Endothelial cell of umbilical vein (primary cell): ENCODE data around the gene SLC25A21. TPM values are rescaled to one million over a fixed set of nuclear protein-coding genes. Genes with fewer than 3 reads are reported as not detected.

Experiments
- BruUV-seq: library from RNA; stranded (reverse); fragments of 400-500 nt; replicated peaks from 2 replicates; lab custom pipeline; 2021; lab: Mats Ljungman, UMichigan
- CTCF ChIA-PET: fragments of 300-600, 350-600 bp; sonication (Branson Sonifier 250); formaldehyde crosslinking; loops from one replicate; lab custom pipeline; 2021; ENCODE audit warnings: antibody characterized with exemption, inconsistent platforms; lab: Charles Lee
- POLR2A ChIA-PET: fragments of 300-600, 350-600 bp; sonication (Branson Sonifier 250); formaldehyde crosslinking; loops from one replicate; lab custom pipeline; 2021; ENCODE audit warnings: antibody characterized with exemption, inconsistent platforms; lab: Charles Lee
- DNase-seq: peaks from one replicate; pipeline ENCODE4 v3.0.0-alpha.2; 2011; ENCODE audit warnings: low read depth, low spot score
- FAIRE-seq: peaks from 2 replicates; lab custom pipeline; 2011; peaks lifted over from hg19 to GRCh38; lab: Jason Lieb, UNC
- H2AFZ ChIP-seq: 2 replicates; pipeline ENCODE4 v1.6.0; 2012; ENCODE audit warnings: low read depth, low read length, control low read depth, inconsistent platforms
- H3K27ac ChIP-seq: 2 replicates; pipeline ENCODE4 v1.5.1; 2011; ENCODE audit warnings: low read depth, mild to moderate bottlenecking, control low read depth, low read length, moderate library complexity; ENCODE audit not compliant: insufficient read depth
- H3K27me3 ChIP-seq, 2 experiments: 2 replicates each; pipeline versions ENCODE4 v1.6.0 to v1.6.1; 2011; ENCODE audit warnings: low read length in 2 of 2, mixed read lengths in 1 of 2; ENCODE audit not compliant: control insufficient read depth in 2 of 2, insufficient read depth in 2 of 2
- H3K36me3 ChIP-seq, 2 experiments: 2 replicates in 1 of 2; 3 replicates in 1 of 2; pipeline ENCODE4 v1.5.1; 2011; ENCODE audit warnings: low read length in 2 of 2, mild to moderate bottlenecking in 1 of 2, moderate library complexity in 1 of 2; ENCODE audit not compliant: control insufficient read depth in 2 of 2, insufficient read depth in 2 of 2; ENCODE audit errors: extremely low read depth in 1 of 2
- H3K4me1 ChIP-seq: 3 replicates; pipeline ENCODE4 v1.5.1; 2011; ENCODE audit warnings: mild to moderate bottlenecking, low read length; ENCODE audit not compliant: control insufficient read depth, insufficient read depth; ENCODE audit errors: extremely low read depth
- H3K4me2 ChIP-seq: 2 replicates; pipeline ENCODE4 v1.6.1; 2011; ENCODE audit warnings: low read length, control low read depth, mixed read lengths; ENCODE audit not compliant: insufficient read depth
- H3K4me3 ChIP-seq, 3 experiments: fragments of 200-600 bp in 1 of 3; sonication (generic), shearing (Covaris generic) in 1 of 3; replicated peaks in 1 of 3; 2 replicates each; pipeline ENCODE4 v1.5.1; 2011 to 2016; ENCODE audit warnings: control low read depth in 3 of 3, low read length in 3 of 3, mild to moderate bottlenecking in 2 of 3, inconsistent platforms in 1 of 3, low read depth in 1 of 3, moderate library complexity in 1 of 3; ENCODE audit not compliant: insufficient read depth in 1 of 3
- H3K79me2 ChIP-seq: 2 replicates; pipeline ENCODE4 v1.6.0; 2012; ENCODE audit warnings: low read length, inconsistent platforms; ENCODE audit not compliant: control insufficient read depth, insufficient read depth
- H3K9ac ChIP-seq: replicated peaks from 2 replicates; pipeline ENCODE3; 2011; ENCODE audit warnings: low read length, control low read depth; ENCODE audit not compliant: insufficient read depth; ENCODE audit errors: extremely low read depth
- H3K9me1 ChIP-seq: replicated peaks from 3 replicates; pipeline ENCODE4 v1.6.0; 2011; ENCODE audit warnings: mild to moderate bottlenecking, low read length; ENCODE audit not compliant: control insufficient read depth, insufficient read depth; ENCODE audit errors: extremely low read depth
- H3K9me3 ChIP-seq: replicated peaks from 2 replicates; pipeline ENCODE4 v1.5.1; 2012; ENCODE audit warnings: low read length, inconsistent platforms; ENCODE audit not compliant: control insufficient read depth, insufficient read depth
- H4K20me1 ChIP-seq: replicated peaks from 2 replicates; pipeline ENCODE3; 2011; ENCODE audit warnings: mild to moderate bottlenecking, low read length; ENCODE audit not compliant: control insufficient read depth, insufficient read depth; ENCODE audit errors: extremely low read depth
- CTCF ChIP-seq, 2 donors: IDR thresholded peaks; 1 replicate in 1 of 2; 2 replicates in 1 of 2; pipeline ENCODE4 v1.5.1; 2011; ENCODE audit warnings: low read length in 2 of 2, mild to moderate bottlenecking in 2 of 2, moderate library complexity in 2 of 2, control low read depth in 1 of 2, inconsistent platforms in 1 of 2, low read depth in 1 of 2; ENCODE audit not compliant: insufficient read depth in 1 of 2; ENCODE audit errors: extremely low read depth in 1 of 2
- EZH2 ChIP-seq: IDR thresholded peaks from 2 replicates; pipeline ENCODE4 v1.6.1; 2012; ENCODE audit warnings: borderline replicate concordance, low read depth, mild to moderate bottlenecking, moderate library complexity, low read length, inconsistent platforms; ENCODE audit not compliant: severe bottlenecking
- FOS ChIP-seq: IDR thresholded peaks from 2 replicates; pipeline ENCODE4 v1.6.1; 2011; ENCODE audit warnings: mild to moderate bottlenecking, low read length, moderate library complexity, borderline replicate concordance; ENCODE audit not compliant: insufficient read depth
- GATA2 ChIP-seq: IDR thresholded peaks from 2 replicates; pipeline ENCODE4 v1.7.0; 2011; ENCODE audit warnings: low read depth, mild to moderate bottlenecking, moderate library complexity, mixed read lengths, low read length; ENCODE audit not compliant: insufficient read length, insufficient read depth
- JUN ChIP-seq: IDR thresholded peaks from 2 replicates; pipeline ENCODE4 v1.6.1; 2011; ENCODE audit warnings: borderline replicate concordance, low read depth; ENCODE audit not compliant: insufficient read length, insufficient read depth
- MAX ChIP-seq: IDR thresholded peaks from 2 replicates; pipeline ENCODE4 v1.6.1; 2011; ENCODE audit not compliant: insufficient read depth, insufficient read length
- MYC ChIP-seq: IDR thresholded peaks from one replicate; pipeline ENCODE4 v1.6.1; 2011; ENCODE audit warnings: mild to moderate bottlenecking, low read depth, low read length
- POLR2A ChIP-seq: IDR thresholded peaks from 2 replicates; pipeline ENCODE4 v1.6.1; 2012; ENCODE audit warnings: low read depth, mild to moderate bottlenecking, control low read depth, low read length
- POLR2AphosphoS5 ChIP-seq: IDR thresholded peaks from 2 replicates; pipeline ENCODE4 v1.6.1; 2012; ENCODE audit warnings: low read depth, mild to moderate bottlenecking, control low read depth, low read length, moderate library complexity; ENCODE audit not compliant: insufficient read depth
- dilution Hi-C: fragments of 300-500 bp; cut with MboI; formaldehyde crosslinking; loops from one replicate; pipeline ENCODE4 v1.15.0; 2019; ENCODE audit warnings: low sequenced_read_pairs; ENCODE audit not compliant: extremely low pct_ligation_motif_present
- intact Hi-C: fragments of 100-400 bp; cut with micrococcal nuclease; formaldehyde crosslinking; loops from one replicate; pipeline ENCODE4 v1.10.0; 2022
- polyA plus RNA-seq, 4 experiments: library from polyadenylated mRNA; depleted of rRNA in 3 of 4; stranded (reverse) in 3 of 4; unstranded in 1 of 4; fragments of >200 nt; gene quantifications; 2 replicates each; pipeline versions ENCODE4 v1.2.1 to v1.2.3, GENCODE V29; 2011 to 2012; ENCODE audit warnings: missing spikeins in 1 of 4
- total RNA-seq: library from RNA; stranded (reverse); gene quantifications from 2 replicates; pipeline ENCODE4 v1.2.3, GENCODE V29; 2021

The SLC25A21 gene
- total and polyA plus RNA-seq, 2 donors (not counting 3 experiments of a cell fraction or from before 2014, with no cell fraction given) = 0.98 to 1.4 TPM

- no peak for FAIRE-seq
- H3K79me2 ChIP-seq = no peaks in the 10 kb centered on the region
- intact Hi-C loops = loop anchor here (2.0 to 5.0 kb wide), 3 partner anchors 341 to 935 kb away; partner anchors contain the start of genes FOXA1, MBIP and TTC6
- dilution Hi-C loops = no loop called here
- POLR2A ChIA-PET = no interaction called here
- TF ChIP-seq MAX (no peak), CTCF (IDR thresholded peaks at IDR 0.05; ENCODE audit: extremely low read depth in 1 of 2, insufficient read depth in 1 of 2, low read depth in 1 of 2, low read length in 2 of 2) (no peak), MYC (no peak), JUN (no peak), POLR2A (no peak), EZH2 (no peak), GATA2 (no peak), FOS (no peak), POLR2AphosphoS5 (no peak)
- H3K4me1 ChIP-seq = peaks cover 17% of the 10 kb centered on the region
- H3K4me2 ChIP-seq = peak overlapping the region; percentile 63
- H2AFZ ChIP-seq = no peak overlapping the region
- CTCF ChIA-PET = interaction anchor here (1.6 kb wide), 1 partner anchor 14 kb away, joined by 4 read pairs; no protein-coding TSS in a partner anchor
- no peak for DNase-seq
- H3K9me3 ChIP-seq = no peaks in the 10 kb centered on the region
- H3K4me3 ChIP-seq = peak overlapping the region in 2 of 3 experiments; percentile 27 to 30
- no peak overlapping the region for H3K27ac ChIP-seq
- H4K20me1 ChIP-seq = no peaks in the 10 kb centered on the region
- no peaks in the 10 kb centered on the region for H3K36me3 ChIP-seq
- BruUV-seq = no TSS peak
- H3K27me3 ChIP-seq = peaks cover 88 to 98% of the 10 kb centered on the region in 2 experiments
- H3K9ac ChIP-seq = no peak overlapping the region
- no peaks in the 10 kb centered on the region for H3K9me1 ChIP-seq
Measured at GRCh38 chr14:36662258-36662542, 510.2 kb downstream of the SLC25A21 start.
